Mucosa of rectum (tissue), 2 donors: ENCODE data around the gene CPNE7.

Experiments used
- H3K27ac ChIP-seq, 2 donors: one replicate each; pipeline ENCODE4 v1.7.0; 2013; ENCODE audit warnings: inconsistent platforms in 2 of 2, low read depth in 2 of 2, low read length in 2 of 2
- H3K27me3 ChIP-seq, 2 donors: one replicate each; pipeline ENCODE4 v1.7.0; 2013; ENCODE audit warnings: low read length in 2 of 2; ENCODE audit not compliant: control insufficient read depth in 2 of 2, insufficient read depth in 2 of 2
- H3K36me3 ChIP-seq, 2 donors: one replicate each; pipeline ENCODE4 v1.7.0; 2013; ENCODE audit warnings: low read length in 2 of 2; ENCODE audit not compliant: control insufficient read depth in 2 of 2, insufficient read depth in 2 of 2
- H3K4me1 ChIP-seq, 2 donors: one replicate each; pipeline ENCODE4 v1.7.0; 2013; ENCODE audit warnings: low read length in 2 of 2, mild to moderate bottlenecking in 1 of 2; ENCODE audit not compliant: control insufficient read depth in 2 of 2, insufficient read depth in 2 of 2
- H3K4me3 ChIP-seq, 2 donors: one replicate each; pipeline ENCODE4 v1.7.0; 2013; ENCODE audit warnings: low read length in 2 of 2
- H3K9ac ChIP-seq, 2 donors: one replicate each; pipeline ENCODE4 v1.7.0; 2013; ENCODE audit warnings: low read length in 2 of 2, low read depth in 1 of 2, mild to moderate bottlenecking in 1 of 2
- H3K9me3 ChIP-seq, 2 donors: one replicate each; pipeline ENCODE4 v1.7.0; 2013; ENCODE audit warnings: low read length in 2 of 2; ENCODE audit not compliant: control insufficient read depth in 2 of 2
- donor health status: healthy.
- donor health status: Normal muscosa, but diverticular disease.

The CPNE7 gene

DNA sequence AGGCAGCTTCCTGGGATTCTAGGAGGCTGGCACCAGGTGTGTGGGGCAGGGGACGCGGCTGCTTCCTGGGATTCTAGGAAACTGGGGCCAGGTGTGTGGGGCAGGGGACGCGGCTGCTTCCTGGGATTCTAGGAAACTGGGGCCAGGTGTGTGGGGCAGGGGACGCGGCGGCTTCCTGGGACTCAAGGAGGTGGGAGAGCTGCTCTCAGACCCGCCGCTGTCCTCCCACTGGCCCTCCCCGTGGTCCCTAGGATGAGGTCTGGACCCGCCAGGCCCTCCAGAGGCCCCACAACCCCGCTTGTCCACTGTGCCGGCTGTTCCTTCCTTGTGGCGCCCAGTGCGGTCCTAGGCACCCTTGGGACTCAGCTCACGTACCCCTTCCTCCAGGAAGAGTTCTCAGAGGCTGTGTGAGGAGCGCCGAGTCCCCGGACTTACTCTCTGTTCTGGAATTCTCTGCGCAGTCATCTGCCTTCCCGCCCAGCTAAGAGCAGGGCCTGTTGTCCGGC lies 38.4 kb downstream of the CPNE7 start:
- no peaks in the 10 kb centered on the region for H3K9me3 ChIP-seq
- H3K4me3 ChIP-seq, result no peak overlapping the region
- H3K9ac ChIP-seq, result no peak overlapping the region
- H3K27ac ChIP-seq, result no peak overlapping the region
- H3K27me3 ChIP-seq, result peaks cover 20 to 27% of the 10 kb centered on the region in 2 donors
- H3K36me3 ChIP-seq, result no peaks in the 10 kb centered on the region
- H3K4me1 ChIP-seq, result no peaks in the 10 kb centered on the region

DNA sequence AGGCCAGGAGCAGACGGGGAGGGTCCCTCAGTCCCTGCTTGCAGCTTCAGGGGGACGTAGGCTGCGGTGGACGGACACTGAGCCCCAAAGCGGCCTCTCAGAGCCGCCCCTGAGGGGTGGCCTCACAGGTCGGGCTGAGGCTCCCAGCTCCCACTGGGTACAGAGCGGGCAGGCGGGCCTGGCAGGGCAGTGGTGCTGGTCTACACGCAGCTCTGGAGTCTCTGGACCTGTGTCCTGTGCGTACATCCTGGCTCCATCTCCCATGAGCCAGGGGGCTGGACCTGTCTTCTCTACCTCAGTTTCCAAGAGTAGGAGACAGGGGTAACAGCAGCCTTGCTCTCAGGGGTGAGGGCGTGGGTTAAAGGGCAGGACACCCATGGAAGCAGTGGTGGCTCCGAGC lies 39.6 kb downstream of the CPNE7 start:
- Histone ChIP-seq H3K4me3 (no peak overlapping the region), H3K27ac (no peak overlapping the region), H3K9me3 (no peaks in the 10 kb centered on the region), H3K36me3 (no peaks in the 10 kb centered on the region), H3K4me1 (no peaks in the 10 kb centered on the region), H3K9ac (no peak overlapping the region), H3K27me3 (peaks cover 23 to 28% of the 10 kb centered on the region in 2 donors)

DNA sequence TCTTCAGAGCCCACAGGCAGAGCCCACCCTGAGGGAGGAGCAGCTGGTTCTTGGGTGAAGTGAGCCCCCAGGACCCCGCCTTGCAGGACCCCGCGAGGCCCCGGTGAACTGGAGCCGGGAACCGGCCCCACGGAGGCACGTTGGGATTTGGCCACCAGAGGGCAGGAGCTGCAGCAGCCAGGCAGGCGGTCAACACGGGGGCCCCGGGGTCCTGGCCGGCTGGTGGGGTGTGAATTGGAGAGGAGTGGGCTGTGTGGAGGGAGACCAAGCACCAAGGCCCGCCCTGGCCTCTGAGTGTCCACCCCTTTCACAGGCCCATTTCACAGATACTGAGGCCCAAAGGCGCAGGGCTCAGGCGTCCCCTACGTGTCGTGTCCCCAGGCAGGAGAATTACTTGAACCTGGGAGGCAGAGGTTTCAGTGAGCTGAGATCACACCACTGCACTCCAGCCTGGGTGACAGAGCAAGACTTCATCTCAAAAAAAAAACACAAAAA lies 40.1 kb downstream of the CPNE7 start:
- Histone ChIP-seq H3K4me3 (no peak overlapping the region), H3K9ac (no peak overlapping the region), H3K27me3 (peaks cover 26 to 30% of the 10 kb centered on the region in 2 donors), H3K36me3 (no peaks in the 10 kb centered on the region), H3K9me3 (no peaks in the 10 kb centered on the region), H3K27ac (no peak overlapping the region), H3K4me1 (no peaks in the 10 kb centered on the region)

DNA sequence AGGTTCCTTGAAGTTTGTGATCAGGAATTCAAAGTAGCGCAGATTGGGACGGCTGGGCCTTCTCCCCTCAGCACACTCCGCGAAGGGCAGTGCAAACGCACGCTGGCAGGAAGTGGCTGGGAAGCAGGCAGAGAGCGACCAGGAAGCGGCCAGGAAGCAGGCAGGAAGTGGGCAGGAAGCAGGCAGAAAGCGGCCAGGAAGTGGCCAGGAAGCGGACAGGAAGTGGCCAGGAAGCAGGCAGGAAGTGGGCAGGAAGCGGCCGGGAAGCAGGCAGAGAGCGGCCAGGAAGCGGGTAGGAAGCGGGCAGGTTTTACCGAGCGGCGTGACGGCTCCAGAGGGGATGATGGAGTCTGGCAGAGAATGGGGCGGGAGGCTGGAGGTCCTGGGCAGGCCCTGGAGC lies 41.1 kb downstream of the CPNE7 start:
- Histone ChIP-seq H3K27ac (no peak overlapping the region), H3K4me1 (no peaks in the 10 kb centered on the region), H3K36me3 (no peaks in the 10 kb centered on the region), H3K27me3 (peaks cover 28 to 31% of the 10 kb centered on the region in 2 donors), H3K9ac (no peak overlapping the region), H3K4me3 (no peak overlapping the region), H3K9me3 (no peaks in the 10 kb centered on the region)

DNA sequence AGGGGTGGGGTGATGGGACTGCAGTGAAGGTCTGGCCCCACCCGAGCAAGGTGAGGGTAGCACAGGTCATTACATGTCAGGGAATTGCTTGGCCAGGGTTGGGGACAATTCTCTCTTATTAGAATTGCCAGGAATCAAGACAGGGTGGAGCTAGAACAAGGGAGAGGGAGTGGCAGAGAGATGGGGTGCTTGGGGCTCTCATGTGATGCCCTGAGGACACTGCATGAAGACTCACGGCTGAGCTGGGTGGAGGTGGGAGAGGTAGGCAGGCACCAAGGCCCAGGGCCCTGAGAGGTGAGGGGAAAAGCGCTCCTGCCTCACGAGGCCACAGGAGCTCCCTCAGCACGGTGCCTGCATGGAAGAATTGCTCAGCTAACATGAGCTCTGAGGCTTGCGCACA lies 41.5 kb downstream of the CPNE7 start:
- Histone ChIP-seq H3K9me3 (no peaks in the 10 kb centered on the region), H3K4me3 (no peak overlapping the region), H3K9ac (no peak overlapping the region), H3K4me1 (no peaks in the 10 kb centered on the region), H3K36me3 (no peaks in the 10 kb centered on the region), H3K27ac (no peak overlapping the region), H3K27me3 (peaks cover 30 to 35% of the 10 kb centered on the region in 2 donors)

DNA sequence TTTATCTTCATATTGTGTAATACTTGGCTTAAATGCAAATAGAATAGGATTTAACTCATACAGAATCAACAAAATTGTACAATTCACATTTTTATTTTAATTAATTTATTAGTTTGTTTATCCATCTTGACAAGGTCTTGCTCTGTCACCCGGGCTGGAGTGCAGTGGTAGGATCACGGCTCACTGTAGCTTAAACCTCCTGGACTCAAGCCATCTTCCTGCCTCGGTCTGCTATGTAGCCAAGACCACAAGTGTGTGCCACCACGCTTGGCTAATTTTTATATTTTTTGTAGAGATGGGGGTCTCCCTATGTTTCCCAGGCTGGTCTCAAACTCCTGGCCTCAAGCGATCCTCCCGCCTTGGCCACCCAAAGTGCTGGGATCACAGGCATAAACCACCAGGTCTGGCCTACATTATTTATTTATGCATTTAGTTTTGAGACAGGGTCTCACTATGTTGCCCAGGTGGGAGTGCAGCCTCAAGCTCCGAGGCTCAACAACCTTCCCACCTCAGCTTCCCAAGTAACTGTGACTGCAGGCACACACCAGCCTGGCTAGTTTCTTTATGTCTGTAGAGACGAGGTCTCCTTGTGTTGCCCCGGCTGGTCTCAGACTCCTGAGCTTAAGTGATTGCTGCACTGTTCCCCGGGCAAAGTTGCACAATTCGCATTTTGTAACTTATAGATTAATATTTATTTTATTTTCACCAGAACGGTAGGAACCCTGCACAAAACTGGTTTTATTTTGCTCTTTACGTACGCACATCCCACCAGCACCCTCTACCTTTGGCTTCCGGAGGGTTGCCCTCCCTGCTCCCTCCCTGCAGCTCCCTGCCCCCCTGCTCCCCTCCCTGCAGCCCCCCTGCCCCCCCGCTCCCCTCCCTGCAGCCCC lies 42.8 kb downstream of the CPNE7 start:
- H3K4me3 ChIP-seq, result no peak overlapping the region
- H3K4me1 ChIP-seq, result no peaks in the 10 kb centered on the region
- H3K36me3 ChIP-seq, result no peaks in the 10 kb centered on the region
- H3K27me3 ChIP-seq, result peaks cover 20 to 29% of the 10 kb centered on the region in 2 donors
- no peak overlapping the region for H3K9ac ChIP-seq
- H3K27ac ChIP-seq, result no peak overlapping the region
- H3K9me3 ChIP-seq, result no peaks in the 10 kb centered on the region

DNA sequence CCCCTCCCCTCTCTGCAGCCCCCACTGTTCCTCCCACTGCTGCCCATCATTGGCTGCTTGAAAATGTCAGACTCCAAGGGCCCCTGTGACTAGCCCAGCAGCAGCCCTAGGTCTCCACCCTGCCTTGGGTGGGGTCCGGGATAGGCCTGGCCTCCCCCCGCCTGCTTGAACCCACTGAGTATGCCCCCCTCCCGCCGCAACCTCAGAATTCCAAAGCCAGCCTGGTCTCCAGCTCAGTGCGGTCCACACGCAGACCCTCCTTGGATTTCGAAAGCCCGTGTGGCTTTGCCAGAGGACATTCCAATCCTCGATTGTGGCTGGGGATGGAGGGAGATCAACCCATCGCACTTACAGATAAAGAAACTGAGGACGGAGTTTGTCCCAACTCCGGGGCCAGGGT lies 44.3 kb downstream of the CPNE7 start:
- no peaks in the 10 kb centered on the region for H3K36me3 ChIP-seq
- no peaks in the 10 kb centered on the region for H3K4me1 ChIP-seq

DNA sequence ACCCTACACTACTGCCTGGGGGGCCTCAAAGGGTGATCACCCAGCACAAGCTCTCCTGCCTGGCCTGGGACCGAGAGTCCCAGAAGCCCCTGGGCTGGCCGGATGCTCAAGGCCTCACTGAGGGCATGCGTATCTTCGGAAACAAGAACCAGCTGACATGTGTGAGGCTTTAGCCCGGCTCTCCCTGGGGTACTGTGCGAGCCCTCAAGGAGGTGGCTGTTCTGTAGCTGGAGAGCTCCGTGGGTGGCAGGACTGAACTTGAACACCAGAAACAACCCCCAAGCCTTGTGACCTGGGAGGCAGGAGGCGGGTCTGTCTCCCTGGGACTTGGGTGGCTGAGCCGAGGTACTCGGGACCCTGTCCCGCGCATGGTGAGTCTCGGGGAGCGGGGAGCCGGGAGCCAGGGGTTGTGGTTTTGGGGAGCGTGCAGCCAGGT lies 44.9 kb downstream of the CPNE7 start:
- Histone ChIP-seq H3K27ac (no peak overlapping the region), H3K4me1 (no peaks in the 10 kb centered on the region), H3K27me3 (peaks cover 20 to 30% of the 10 kb centered on the region in 2 donors), H3K9me3 (no peaks in the 10 kb centered on the region), H3K36me3 (no peaks in the 10 kb centered on the region), H3K4me3 (no peak overlapping the region), H3K9ac (no peak overlapping the region)

More for the DNA sequence above, 44.3 kb downstream of the CPNE7 start:
- H3K27me3 ChIP-seq, result peaks cover 21 to 32% of the 10 kb centered on the region in 2 donors
- no peak overlapping the region for H3K27ac ChIP-seq
- H3K9me3 ChIP-seq, result no peaks in the 10 kb centered on the region
- H3K4me3 ChIP-seq, result no peak overlapping the region
- H3K9ac ChIP-seq, result no peak overlapping the region

DNA sequence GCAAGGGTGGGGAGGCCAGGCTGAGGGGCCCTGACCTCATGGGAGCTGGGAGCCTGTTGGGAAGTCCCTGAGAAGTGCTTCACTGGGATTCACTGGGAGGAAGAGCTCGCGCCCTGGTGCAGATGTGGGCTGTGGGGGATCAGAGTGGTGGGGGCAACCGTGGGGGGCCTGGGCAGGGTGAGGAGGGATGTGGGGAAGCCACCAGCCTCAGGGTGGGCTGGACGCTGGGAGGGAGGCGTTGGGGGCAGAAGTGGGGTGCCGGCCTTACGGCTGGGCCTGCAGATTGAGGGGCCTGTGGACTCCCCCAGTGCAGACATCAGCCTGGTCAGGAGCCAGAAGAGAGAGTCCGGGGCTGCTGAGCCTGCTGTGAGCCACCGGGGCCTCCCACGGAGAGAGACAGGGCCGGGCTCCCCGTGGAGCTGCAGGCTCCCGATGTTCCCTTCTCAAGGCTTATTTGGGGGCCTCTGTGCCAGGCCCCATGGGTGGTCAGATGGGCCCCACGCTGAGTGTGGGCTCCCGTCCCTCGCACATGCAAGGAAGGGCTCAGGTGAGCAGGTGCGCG lies 45.7 kb downstream of the CPNE7 start:
- H3K9me3 ChIP-seq, result no peaks in the 10 kb centered on the region
- H3K27ac ChIP-seq, result no peak overlapping the region
- no peak overlapping the region for H3K9ac ChIP-seq
- H3K4me1 ChIP-seq, result no peaks in the 10 kb centered on the region
- peaks cover 20 to 35% of the 10 kb centered on the region in 2 donors for H3K27me3 ChIP-seq
- no peak overlapping the region for H3K4me3 ChIP-seq
- H3K36me3 ChIP-seq, result no peaks in the 10 kb centered on the region

DNA sequence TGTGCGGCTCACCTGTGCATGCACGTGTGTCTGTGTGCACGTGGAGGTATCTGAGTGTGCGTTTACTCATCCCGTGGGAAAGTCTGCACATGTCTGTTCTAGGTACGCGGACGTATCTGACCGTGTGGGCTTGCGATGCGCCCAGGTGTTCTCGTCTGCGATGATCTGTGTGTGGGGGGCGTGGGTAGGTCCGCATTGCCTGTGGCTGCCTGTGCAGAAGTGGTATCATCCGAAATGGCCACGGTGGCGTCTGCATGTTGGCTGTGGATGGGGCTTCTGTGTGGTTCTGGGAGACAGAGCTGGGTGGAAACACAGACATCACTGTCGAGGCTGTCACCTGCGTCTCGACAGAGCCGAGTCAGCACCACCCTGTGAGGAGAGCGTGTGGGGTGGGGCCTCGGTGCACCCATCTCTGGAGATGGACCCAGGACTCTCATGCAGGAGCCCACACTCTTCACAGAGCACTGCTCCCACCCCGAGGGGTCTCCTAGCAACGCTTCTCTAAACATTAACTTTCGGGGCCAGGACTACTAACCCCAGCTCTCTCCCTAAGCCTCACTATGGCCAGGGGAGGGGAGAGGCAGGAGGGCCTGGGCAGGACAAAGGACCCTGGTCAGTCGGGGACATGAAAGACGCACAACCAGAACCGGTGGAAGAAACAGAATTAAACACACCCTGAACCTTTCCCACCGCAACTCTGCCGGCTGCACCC lies 46.3 kb downstream of the CPNE7 start:
- H3K9me3 ChIP-seq, result no peaks in the 10 kb centered on the region
- H3K36me3 ChIP-seq, result no peaks in the 10 kb centered on the region
- H3K27ac ChIP-seq, result no peak overlapping the region
- H3K27me3 ChIP-seq, result peaks cover 20 to 35% of the 10 kb centered on the region in 2 donors
- no peak overlapping the region for H3K4me3 ChIP-seq
- H3K4me1 ChIP-seq, result no peaks in the 10 kb centered on the region
- H3K9ac ChIP-seq, result no peak overlapping the region
